CD4-positive, alpha-beta T cell (primary cell): ENCODE data around the gene HHAT. TPM values are rescaled to one million over a fixed set of nuclear protein-coding genes. Genes with fewer than 3 reads are reported as not detected.

ENCODE experiments used
- ATAC-seq: fragments of 200-7000 bp; cut with Tn5 transposase; one replicate; pipeline ENCODE4 v1.10.0; 2022; ENCODE audit warnings: mild to moderate bottlenecking; ENCODE audit not compliant: poor library complexity
- CTCF ChIA-PET: fragments of 350-600 bp; sonication (Branson Sonifier 250); formaldehyde crosslinking; loops from one replicate; lab custom pipeline; 2021; ENCODE audit warnings: antibody characterized with exemption, inconsistent platforms; lab: Charles Lee
- POLR2A ChIA-PET: fragments of 350-600 bp; sonication (Branson Sonifier 250); formaldehyde crosslinking; loops from one replicate; lab custom pipeline; 2021; ENCODE audit warnings: antibody characterized with exemption, inconsistent platforms; lab: Charles Lee
- DNase-seq, 14 experiments: peaks; one replicate each; pipeline ENCODE4 v3.0.0-alpha.2; 2013 to 2020; ENCODE audit warnings: mixed read lengths in 2 of 14
- H3K27ac ChIP-seq, 2 donors: one replicate each; pipeline versions ENCODE4 v1.5.1 to v1.7.0; 2013; ENCODE audit warnings: low read length in 2 of 2, low read depth in 1 of 2, mild to moderate bottlenecking in 1 of 2
- H3K27me3 ChIP-seq, 2 experiments: 1 replicate in 1 of 2; 2 replicates in 1 of 2; pipeline versions ENCODE4 v1.6.1 to v1.7.0; 2013; ENCODE audit warnings: low read length in 2 of 2, control low read depth in 1 of 2, mild to moderate bottlenecking in 1 of 2, moderate library complexity in 1 of 2; ENCODE audit not compliant: insufficient read depth in 2 of 2, control insufficient read depth in 1 of 2
- H3K36me3 ChIP-seq: one replicate; pipeline ENCODE4 v1.6.1; 2013; ENCODE audit warnings: low read length, control low read depth; ENCODE audit not compliant: insufficient read depth
- H3K4me1 ChIP-seq: one replicate; pipeline ENCODE4 v1.6.1; 2013; ENCODE audit warnings: low read length, control low read depth; ENCODE audit not compliant: insufficient read depth
- H3K4me3 ChIP-seq: one replicate; pipeline ENCODE4 v1.5.1; 2013; ENCODE audit warnings: mild to moderate bottlenecking, low read length, moderate library complexity
- H3K9me3 ChIP-seq, 2 experiments: 1 replicate in 1 of 2; 2 replicates in 1 of 2; pipeline versions ENCODE4 v1.6.1 to v1.7.0; 2013; ENCODE audit warnings: low read length in 2 of 2, mild to moderate bottlenecking in 2 of 2, control low read depth in 1 of 2, moderate library complexity in 1 of 2; ENCODE audit not compliant: control insufficient read depth in 1 of 2, insufficient read depth in 1 of 2
- H3K27ac Mint-ChIP-seq: one replicate; pipeline ENCODE4 v1.8.0; 2020; ENCODE audit warnings: mixed read lengths
- H3K27me3 Mint-ChIP-seq: one replicate; pipeline ENCODE4 v1.8.0; 2021; ENCODE audit warnings: mixed read lengths
- H3K36me3 Mint-ChIP-seq: one replicate; pipeline ENCODE4 v1.8.0; 2021; ENCODE audit warnings: low read depth, mixed read lengths
- H3K4me1 Mint-ChIP-seq: one replicate; pipeline ENCODE4 v1.8.0; 2021; ENCODE audit warnings: low read depth, mixed read lengths
- H3K4me3 Mint-ChIP-seq: one replicate; pipeline ENCODE4 v1.8.0; 2020; ENCODE audit warnings: mild to moderate bottlenecking, mixed read lengths
- H3K9me3 Mint-ChIP-seq: one replicate; pipeline ENCODE4 v1.8.0; 2020; ENCODE audit warnings: mixed read lengths
- intact Hi-C, 2 experiments: fragments of 100-400 bp; cut with DNase I in 1 of 2; cut with micrococcal nuclease in 1 of 2; formaldehyde crosslinking; loops; one replicate each; pipeline versions ENCODE4 v1.15.1 to v1.9.0; 2023 to 2025; cut with DNase I, micrococcal nuclease
- total RNA-seq, 174 experiments: library from RNA in 2 of 174; stranded (reverse) in 2 of 174; gene quantifications; one replicate each; pipeline ENCODE4 v1.2.3 and lab custom pipeline; 2021 to 2026
- TF ChIP-seq, protein P1 (sequence below): fragments of 200-600 bp; IDR thresholded peaks from one replicate; pipeline ENCODE4 v1.8.0; 2022; ENCODE audit warnings: antibody characterized with exemption, mild to moderate bottlenecking

HHAT gene
- total RNA-seq, 2 experiments from 2014 or later = 3.1 to 3.3 TPM

DNA sequence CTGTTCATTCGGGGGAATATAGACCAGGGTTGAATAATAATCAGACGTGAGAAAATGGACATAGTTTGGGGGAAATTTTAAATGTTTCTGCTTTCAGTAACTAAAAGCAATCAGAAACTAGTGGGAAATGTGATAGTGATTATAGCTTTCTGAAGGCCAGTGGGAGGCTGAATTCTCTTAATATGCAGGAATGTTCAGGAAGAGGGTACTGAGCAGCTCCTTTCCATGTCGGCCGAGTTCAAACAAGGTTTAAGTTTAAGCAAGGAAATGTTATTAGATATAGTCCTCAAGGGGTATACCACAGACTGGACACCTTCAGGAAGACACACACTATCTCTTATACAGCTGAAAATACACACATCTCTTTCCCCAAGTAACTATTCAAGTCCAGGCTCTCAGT lies 105.5 kb downstream of the HHAT start:
- POLR2A ChIA-PET = no interaction called here

DNA sequence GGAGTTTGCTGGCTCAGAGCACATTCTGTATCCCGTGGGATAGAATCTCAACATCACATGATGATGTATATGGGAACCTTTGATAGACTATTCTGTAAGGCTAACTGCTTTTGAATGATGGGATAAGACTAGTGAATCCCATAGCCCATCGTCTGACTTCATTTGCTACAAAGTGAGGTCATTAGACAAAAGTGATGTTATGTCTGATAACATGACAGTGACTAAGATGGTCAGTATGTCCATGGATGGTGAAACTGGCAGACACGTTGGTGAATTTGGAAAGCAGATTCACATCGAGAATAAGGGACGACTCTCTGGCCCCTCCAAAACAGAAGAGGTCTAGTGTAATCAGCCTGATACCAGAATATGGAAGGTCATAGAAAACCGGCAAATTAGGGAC lies 108.4 kb downstream of the HHAT start:
- Histone ChIP-seq H3K27ac (no peak overlapping the region), H3K27me3 (no peaks in the 10 kb centered on the region), H3K36me3 (no peaks in the 10 kb centered on the region), H3K4me1 (no peaks in the 10 kb centered on the region), H3K9me3 (no peaks in the 10 kb centered on the region), H3K4me3 (no peak overlapping the region)
- intact Hi-C loops = no loop called here
- Mint-ChIP-seq H3K4me3 (no peak overlapping the region), H3K36me3 (no peaks in the 10 kb centered on the region), H3K27me3 (no peaks in the 10 kb centered on the region), H3K9me3 (no peaks in the 10 kb centered on the region), H3K4me1 (no peaks in the 10 kb centered on the region), H3K27ac (no peak overlapping the region)
- TF ChIP-seq, protein P1, sequence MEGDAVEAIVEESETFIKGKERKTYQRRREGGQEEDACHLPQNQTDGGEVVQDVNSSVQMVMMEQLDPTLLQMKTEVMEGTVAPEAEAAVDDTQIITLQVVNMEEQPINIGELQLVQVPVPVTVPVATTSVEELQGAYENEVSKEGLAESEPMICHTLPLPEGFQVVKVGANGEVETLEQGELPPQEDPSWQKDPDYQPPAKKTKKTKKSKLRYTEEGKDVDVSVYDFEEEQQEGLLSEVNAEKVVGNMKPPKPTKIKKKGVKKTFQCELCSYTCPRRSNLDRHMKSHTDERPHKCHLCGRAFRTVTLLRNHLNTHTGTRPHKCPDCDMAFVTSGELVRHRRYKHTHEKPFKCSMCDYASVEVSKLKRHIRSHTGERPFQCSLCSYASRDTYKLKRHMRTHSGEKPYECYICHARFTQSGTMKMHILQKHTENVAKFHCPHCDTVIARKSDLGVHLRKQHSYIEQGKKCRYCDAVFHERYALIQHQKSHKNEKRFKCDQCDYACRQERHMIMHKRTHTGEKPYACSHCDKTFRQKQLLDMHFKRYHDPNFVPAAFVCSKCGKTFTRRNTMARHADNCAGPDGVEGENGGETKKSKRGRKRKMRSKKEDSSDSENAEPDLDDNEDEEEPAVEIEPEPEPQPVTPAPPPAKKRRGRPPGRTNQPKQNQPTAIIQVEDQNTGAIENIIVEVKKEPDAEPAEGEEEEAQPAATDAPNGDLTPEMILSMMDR = no peak
- ChIA-PET POLR2A (no interaction called here), CTCF (no interaction called here)
- no peak for ATAC-seq
- no peak for DNase-seq

More for the DNA sequence above, 105.5 kb downstream of the HHAT start:
- no peak overlapping the region for H3K27ac Mint-ChIP-seq
- TF ChIP-seq, protein P1 = no peak
- H3K4me1 Mint-ChIP-seq = no peaks in the 10 kb centered on the region
- H3K9me3 ChIP-seq = no peaks in the 10 kb centered on the region
- H3K36me3 Mint-ChIP-seq = no peaks in the 10 kb centered on the region
- intact Hi-C loops = no loop called here
- no peak for ATAC-seq
- no peaks in the 10 kb centered on the region for H3K9me3 Mint-ChIP-seq
- H3K4me1 ChIP-seq = no peaks in the 10 kb centered on the region
- no peaks in the 10 kb centered on the region for H3K27me3 Mint-ChIP-seq
- no peak overlapping the region for H3K4me3 ChIP-seq
- DNase-seq = no peak
- H3K27ac ChIP-seq = no peak overlapping the region
- H3K36me3 ChIP-seq = no peaks in the 10 kb centered on the region
- no peaks in the 10 kb centered on the region for H3K27me3 ChIP-seq
- CTCF ChIA-PET = interaction anchor here (1.0 kb wide), 1 partner anchor 700 kb away, joined by 3 read pairs; the partner anchor contains the start of gene KCNH1
- no peak overlapping the region for H3K4me3 Mint-ChIP-seq

DNA sequence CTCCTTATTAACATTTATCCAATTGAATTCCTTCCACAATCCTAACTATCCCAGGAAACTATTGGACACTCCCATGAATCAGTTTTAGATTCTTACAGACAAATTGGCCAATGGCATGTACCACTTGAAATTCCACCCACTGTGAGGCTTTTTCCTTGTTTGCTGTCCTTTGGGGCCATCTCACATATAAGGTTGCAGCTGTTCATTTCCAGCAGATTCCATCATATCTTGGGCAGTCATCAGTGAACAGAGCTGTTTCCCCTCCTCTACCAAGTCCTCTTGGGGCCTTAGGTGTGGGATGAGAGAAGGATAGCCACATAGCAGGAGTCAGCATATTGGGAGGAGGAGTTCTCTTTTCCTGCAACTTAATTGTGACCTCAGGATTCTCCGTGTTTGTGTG lies 109.1 kb downstream of the HHAT start:
- CTCF ChIA-PET = no interaction called here
- no peaks in the 10 kb centered on the region for H3K4me1 ChIP-seq
- intact Hi-C loops = no loop called here
- POLR2A ChIA-PET = no interaction called here
- no peaks in the 10 kb centered on the region for H3K27me3 Mint-ChIP-seq
- no peak overlapping the region for H3K27ac ChIP-seq
- ATAC-seq (no peak), DNase-seq (no peak)
- H3K4me3 ChIP-seq = no peak overlapping the region
- H3K27me3 ChIP-seq = no peaks in the 10 kb centered on the region
- no peak overlapping the region for H3K27ac Mint-ChIP-seq
- H3K9me3 ChIP-seq = no peaks in the 10 kb centered on the region
- H3K4me3 Mint-ChIP-seq = no peak overlapping the region
- no peaks in the 10 kb centered on the region for H3K36me3 Mint-ChIP-seq
- no peaks in the 10 kb centered on the region for H3K36me3 ChIP-seq
- no peaks in the 10 kb centered on the region for H3K4me1 Mint-ChIP-seq
- TF ChIP-seq, protein P1 = no peak
- H3K9me3 Mint-ChIP-seq = no peaks in the 10 kb centered on the region
